ENCODE measurements around the gene KLHL36.

KLHL36 gene
- long read RNA-seq, donor 1, partial matches to known transcripts, result 0 of 2 reads
- long read RNA-seq, donor 1, other reads (novel, unspliced or antisense), result 0 of 2 reads
- long read RNA-seq, donor 2, partial matches to known transcripts, result 0 of 2 reads
- long read RNA-seq, donor 2, other reads (novel, unspliced or antisense), result 0 of 2 reads
- long read RNA-seq, donor 3, partial matches to known transcripts, result 20 of 25 reads
- long read RNA-seq, donor 3, other reads (novel, unspliced or antisense), result 0 of 25 reads
- long read RNA-seq, donor 4, full-length matches to known transcripts, result 7 of 7 reads
- long read RNA-seq, donor 4, partial matches to known transcripts, result 0 of 7 reads
- long read RNA-seq, donor 4, other reads (novel, unspliced or antisense), result 0 of 7 reads
- long read RNA-seq, donor 5, partial matches to known transcripts, result 6 of 9 reads
- long read RNA-seq, donor 5, other reads (novel, unspliced or antisense), result 0 of 9 reads
- long read RNA-seq, donor 6, partial matches to known transcripts, result 7 of 10 reads
- long read RNA-seq, donor 6, other reads (novel, unspliced or antisense), result 0 of 10 reads
- long read RNA-seq, donor 7, result 0 reads
- long read RNA-seq, donor 8, full-length matches to known transcripts, result 12 of 12 reads
- long read RNA-seq, donor 8, partial matches to known transcripts, result 0 of 12 reads
- long read RNA-seq, donor 8, other reads (novel, unspliced or antisense), result 0 of 12 reads

- DNase-seq, result peak; percentile 75
Observed at GRCh38 chr16:84647828-84648594, at the start of gene KLHL36. TSS of gene KLHL36 (plus strand) at chr16:84648511. CDS start at chr16:84650868, 2,357 bp downstream.

DNA sequence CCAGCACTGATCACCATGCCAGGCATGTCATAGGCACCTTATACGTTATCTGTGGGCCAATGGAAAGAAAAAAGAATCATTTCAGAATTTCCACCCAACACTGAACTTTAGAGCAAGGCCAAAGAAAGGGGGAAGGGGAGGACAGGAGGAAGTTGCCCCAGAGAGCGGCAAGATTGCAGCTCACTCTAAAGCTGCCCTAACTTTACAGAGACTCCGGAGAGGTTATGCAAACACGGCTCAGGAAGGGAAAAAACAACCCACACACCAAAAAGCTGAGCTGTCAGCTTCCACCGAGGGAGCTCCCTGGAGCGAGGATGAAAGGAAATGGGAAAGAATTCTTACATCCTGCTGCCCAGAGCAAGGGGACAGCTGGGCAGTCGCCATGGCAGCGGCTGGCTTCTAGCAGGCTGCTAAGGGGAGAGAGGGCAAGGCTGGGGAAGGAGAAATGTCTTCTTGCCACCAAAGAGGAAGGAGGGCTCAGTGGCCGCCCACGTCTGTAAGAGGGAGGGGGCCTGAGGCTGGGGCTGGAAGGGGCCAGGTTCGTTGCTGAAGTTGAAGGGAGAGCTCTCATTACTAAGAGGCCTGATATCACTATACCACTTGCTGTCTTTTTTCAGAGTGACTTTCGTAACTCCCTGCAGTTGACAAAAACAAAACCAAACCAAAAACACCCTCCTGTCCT is 48.6 kb upstream of the KLHL36 start:
- peak; percentile 71 for DNase-seq

DNA sequence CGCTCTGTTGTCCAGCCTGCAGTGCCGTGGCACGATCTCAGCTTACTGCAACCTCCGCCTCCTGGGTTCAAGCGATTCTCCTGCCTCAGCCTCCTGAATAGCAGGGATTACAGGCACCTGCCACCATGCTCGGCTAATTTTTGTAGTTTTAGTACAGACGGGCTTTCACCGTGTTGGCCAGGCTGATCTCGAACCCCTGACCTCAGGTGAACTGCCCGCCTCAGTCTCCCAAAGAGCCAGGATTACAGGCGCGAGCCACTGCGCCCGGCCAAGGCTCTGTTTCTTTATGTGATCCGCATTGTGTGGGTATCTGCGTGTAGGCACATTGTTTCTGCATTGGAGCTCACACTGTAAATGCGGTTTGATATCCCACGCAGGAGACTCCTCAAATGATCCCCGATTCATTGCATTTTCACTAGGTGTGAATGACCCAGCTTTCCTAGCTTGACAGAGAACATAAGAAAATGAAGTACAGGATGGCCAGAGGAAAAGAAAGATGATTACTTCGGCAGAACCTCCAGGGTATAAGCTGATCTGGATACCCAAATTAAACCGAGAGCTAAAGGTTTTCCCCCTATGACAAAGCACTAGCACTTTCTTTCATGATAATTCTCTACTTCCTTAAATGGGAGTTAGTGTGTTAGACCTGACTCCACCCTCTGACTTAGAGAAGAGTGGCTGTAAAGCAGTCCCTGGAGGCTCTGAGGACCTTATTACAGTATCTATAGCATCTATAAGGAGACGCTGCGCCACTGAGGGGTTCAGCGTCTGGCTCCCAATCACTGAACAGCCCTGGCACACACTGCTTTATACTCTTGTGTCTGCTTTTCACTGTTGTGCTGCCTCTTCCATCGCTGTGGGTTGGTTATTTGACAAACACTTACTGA is 47.7 kb upstream of the KLHL36 start:
- no peak for DNase-seq

DNA sequence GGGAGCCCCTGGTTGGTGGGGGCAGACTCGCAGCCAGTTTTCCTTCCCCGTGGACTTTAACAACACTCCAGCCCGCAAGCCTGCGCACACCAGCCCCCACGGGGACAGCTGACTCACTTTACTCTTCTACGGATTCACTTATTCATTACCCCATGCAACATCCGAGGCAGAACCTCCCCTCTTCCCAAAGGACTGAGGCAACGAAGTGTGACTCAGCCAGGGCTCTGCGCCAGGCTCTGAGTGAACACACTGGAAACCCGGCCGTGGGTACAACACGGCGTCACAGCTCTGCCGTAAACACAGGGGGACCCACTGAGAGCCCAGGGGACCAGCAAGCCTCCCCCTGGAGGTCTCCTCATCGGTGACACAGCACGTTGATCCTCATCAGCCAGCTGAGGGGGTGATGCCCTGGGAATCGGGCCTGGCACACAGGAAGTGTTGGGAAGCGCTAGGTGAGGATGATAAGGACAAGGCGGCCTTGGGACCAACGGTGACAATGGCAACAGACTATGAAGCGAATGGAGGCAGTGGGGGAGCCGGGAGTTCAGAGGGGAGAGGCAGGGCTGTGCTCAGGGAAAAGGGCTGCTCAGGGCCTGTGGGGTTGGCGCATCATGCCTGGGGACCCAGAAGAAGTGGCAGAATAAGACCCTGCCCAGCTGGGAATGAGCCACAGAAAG is 45.0 kb upstream of the KLHL36 start:
- no peak for DNase-seq

DNA sequence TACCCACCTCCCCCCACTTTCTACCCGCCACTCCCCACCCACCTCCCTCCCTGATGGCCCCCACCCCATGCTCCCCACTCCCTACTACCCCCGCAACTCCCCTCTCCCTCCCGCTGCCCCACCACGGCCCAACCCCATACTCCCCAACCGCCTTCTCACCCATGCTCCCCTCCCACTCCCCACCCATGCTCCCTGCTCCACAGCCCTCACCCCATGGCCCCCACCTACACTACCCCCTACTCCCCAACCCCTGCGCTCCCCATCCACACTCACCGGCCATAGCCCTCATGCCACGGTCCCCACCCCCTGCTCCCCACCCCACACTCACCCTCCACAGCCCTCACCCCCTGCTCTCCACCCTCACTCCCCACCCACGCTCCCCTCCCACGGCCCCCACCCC is 44.4 kb upstream of the KLHL36 start:
- no peak for DNase-seq

- DNase-seq, result no peak
Observed at GRCh38 chr16:84604477-84605013, 43.8 kb upstream of the KLHL36 start.

GRCh38 chr16:84605339-84605848 is 42.9 kb upstream of the KLHL36 start:
- DNase-seq, result no peak

DNA sequence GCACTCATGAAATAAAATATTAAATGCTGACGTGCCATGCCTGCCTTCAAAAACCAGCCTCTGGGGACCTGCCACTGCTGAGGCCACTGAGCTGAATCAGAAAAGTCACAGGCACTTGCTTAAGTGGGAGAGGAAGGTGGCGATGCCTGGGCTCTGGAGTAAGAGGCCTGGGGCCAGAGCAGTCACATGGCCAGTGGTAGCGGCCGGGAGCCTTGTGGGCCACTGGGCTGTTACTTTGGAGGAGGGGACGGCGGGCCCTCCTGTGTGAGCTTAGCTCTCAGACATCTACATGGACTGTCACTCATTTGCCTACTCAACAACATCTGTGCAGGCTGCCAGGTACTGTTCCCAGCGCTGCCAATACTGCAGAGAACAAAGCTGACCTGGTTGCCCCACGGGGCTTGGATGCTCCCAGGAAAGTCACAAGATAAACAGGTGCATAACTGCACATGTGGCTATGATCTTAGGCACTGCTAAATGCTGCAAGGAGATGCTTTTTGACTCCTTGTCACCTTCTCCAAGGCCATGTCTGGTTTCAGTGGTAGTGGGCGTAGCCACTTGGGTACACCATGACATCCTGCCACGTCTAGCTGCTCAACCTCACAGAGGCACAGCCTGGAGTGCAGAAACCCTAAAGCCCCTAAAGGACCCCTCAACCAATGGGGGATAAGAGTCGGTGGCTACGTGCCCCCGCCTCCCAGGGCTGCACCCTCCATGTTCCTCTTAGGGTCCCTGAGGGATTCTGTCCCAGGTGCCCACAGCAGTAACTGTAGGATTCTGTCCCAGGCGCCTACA is 42.0 kb upstream of the KLHL36 start:
- DNase-seq, result no peak

GRCh38 chr16:84607061-84607460 is 41.2 kb upstream of the KLHL36 start:
- no peak for DNase-seq

- no peak for DNase-seq
Observed at GRCh38 chr16:84607694-84608093, 40.6 kb upstream of the KLHL36 start.

GRCh38 chr16:84608282-84608681 is 40.0 kb upstream of the KLHL36 start:
- DNase-seq, result no peak

- DNase-seq, result no peak
Observed at GRCh38 chr16:84609563-84610177, 38.6 kb upstream of the KLHL36 start.

DNA sequence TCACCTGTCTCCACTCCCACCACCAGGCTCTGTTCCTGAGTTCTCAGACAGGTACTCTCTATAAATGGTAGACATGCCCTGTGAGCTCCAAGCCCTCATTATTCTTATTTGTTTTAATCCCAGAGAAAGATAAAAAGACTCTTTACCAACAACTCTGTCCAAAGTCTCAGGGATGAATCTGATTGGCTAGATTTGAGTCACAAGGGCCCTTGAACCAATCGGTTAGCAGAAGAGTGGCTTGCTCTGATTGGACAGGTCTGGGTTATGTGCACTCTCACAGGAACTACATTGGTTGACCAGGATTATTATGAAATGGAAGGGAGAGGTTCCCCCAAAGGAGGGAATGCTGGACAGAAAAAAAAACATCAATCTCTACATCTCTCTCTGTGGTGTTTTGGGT is 37.9 kb upstream of the KLHL36 start:
- no peak for DNase-seq

DNA sequence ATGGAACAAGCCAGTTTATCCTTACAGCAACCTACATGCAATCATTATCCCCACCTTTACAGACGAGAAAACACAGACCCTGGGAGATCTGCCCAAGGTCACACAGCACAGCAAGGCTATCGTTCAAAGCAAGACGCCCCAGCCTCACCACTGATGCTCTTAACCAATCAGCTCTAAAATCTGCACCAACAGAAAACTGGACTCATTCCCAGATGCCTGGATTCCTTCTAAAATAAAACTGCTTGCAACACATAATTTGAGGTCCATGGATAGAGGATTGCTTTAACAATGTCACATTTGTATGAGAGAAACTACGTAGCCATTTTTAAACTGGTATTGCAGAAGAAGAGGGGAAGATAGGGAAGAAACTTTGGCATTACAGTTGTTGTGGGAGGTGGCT is 37.3 kb upstream of the KLHL36 start:
- DNase-seq, result no peak

DNA sequence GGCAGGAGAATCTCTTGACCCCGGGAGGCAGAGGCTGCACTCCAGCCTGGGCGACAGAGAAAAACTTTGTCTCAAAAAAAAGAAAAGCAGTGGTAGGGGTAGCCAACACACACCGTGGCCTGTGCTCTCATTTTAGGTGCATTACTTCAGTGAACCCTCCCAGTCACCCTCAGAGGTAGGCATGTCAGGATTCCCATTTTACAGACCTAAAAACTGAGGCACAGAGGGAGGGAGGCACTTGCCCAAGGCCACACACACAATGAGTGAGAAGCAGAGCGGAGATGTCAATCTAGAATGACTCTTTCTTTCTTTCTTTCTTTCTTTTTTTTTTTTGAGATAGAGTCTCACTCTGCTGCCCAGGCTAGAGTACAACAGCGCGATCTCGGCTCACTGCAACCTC is 35.6 kb upstream of the KLHL36 start:
- DNase-seq, result no peak

DNA sequence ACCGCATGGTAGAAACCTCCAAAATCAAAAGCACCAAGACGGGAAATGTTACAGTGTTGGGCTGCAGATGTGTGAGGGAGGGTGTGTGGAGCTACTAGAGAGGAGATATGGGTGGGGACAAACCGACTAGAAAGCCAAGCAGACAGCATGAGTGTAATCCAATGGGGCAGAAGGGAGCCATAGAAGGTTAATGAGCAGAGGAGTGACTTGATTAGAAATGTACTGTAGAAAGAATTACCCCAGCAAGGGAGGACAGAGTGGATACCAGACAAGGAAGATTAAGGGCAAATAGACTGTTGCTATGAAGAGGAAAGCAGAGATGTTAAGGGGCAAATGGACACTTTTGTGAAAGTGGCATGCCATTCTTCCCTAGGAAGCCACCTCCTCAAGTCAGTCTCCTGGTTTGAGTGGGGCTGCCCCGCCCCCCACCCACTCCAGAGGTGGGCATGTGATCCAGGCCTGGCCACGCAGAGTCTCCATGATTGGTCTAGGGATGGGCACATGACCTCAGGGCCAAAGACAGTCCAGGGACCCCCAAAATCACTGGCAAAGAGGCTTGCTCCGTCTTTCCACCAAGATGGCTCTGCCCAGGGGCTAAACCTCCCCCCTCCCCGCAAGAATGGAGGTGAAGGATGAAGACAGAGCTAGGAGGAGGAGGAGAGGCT is 34.8 kb upstream of the KLHL36 start:
- no peak for DNase-seq

- DNase-seq, result no peak
Observed at GRCh38 chr16:84614073-84614459, 34.2 kb upstream of the KLHL36 start.

- no peak for DNase-seq
Observed at GRCh38 chr16:84614623-84614967, 33.7 kb upstream of the KLHL36 start.
